A673 (cell line): ENCODE measurements around the gene KATNBL1.

Experiments used
- CTCF ChIP-seq: fragments of 300-800, 200-600 bp; sonication (generic); conservative IDR thresholded peaks from 2 replicates; pipeline ENCODE4 v1.5.1; 2017; ENCODE audit warnings: low read depth, mild to moderate bottlenecking, antibody characterized with exemption, low read length, moderate library complexity, mixed read lengths
- EZH2 ChIP-seq: fragments of 200-600 bp; sonication (generic); IDR thresholded peaks from 2 replicates; pipeline ENCODE4 v1.6.1; 2017; ENCODE audit warnings: borderline replicate concordance, low read depth, mild to moderate bottlenecking, mixed read lengths, antibody characterized with exemption, low read length; ENCODE audit not compliant: poor library complexity, severe bottlenecking

- TF ChIP-seq CTCF (no peak), EZH2 (no peak)
Observed at GRCh38 chr15:34101366-34102174, 108.3 kb downstream of the KATNBL1 start, which contains the start of the genes EMC7 and PGBD4.
